ENCODE measurements around the gene LSS. TPM values are rescaled to one million over a fixed set of nuclear protein-coding genes. Genes with fewer than 3 reads are reported as not detected.

The LSS gene
- total and polyA plus RNA-seq, 2 donors (not counting 3 experiments of a cell fraction or from before 2014, with no cell fraction given), result 120 to 141 TPM

- POLR2A ChIA-PET, result no interaction called here
- intact Hi-C loops (cut with micrococcal nuclease) (no loop called here), dilution Hi-C loops (cut with MboI; ENCODE audit: extremely low pct_ligation_motif_present, low sequenced_read_pairs) (no loop called here)
- Histone ChIP-seq H3K9me3 (replicated peaks; ENCODE audit: control insufficient read depth, insufficient read depth, low read length) (no peaks in the 10 kb centered on the region), H3K4me2 (ENCODE audit: insufficient read depth, low read length) (no peak overlapping the region), H3K9me1 (replicated peaks; ENCODE audit: control insufficient read depth, extremely low read depth, insufficient read depth, low read length) (no peaks in the 10 kb centered on the region), H3K79me2 (ENCODE audit: control insufficient read depth, insufficient read depth, low read length) (no peaks in the 10 kb centered on the region), H4K20me1 (replicated peaks; ENCODE audit: control insufficient read depth, extremely low read depth, insufficient read depth, low read length) (no peaks in the 10 kb centered on the region), H3K9ac (replicated peaks; ENCODE audit: extremely low read depth, insufficient read depth, low read length) (no peak overlapping the region), H3K4me3 (replicated peaks in 1 of 3; ENCODE audit: insufficient read depth in 1 of 3, low read depth in 1 of 3, low read length in 3 of 3) (no peak overlapping the region), H3K27ac (ENCODE audit: insufficient read depth, low read depth, low read length) (no peak overlapping the region), H3K36me3 (ENCODE audit: control insufficient read depth in 2 of 2, extremely low read depth in 1 of 2, insufficient read depth in 2 of 2, low read length in 2 of 2) (peaks cover 25 to 52% of the 10 kb centered on the region in 2 experiments), H2AFZ (ENCODE audit: low read depth, low read length) (no peak overlapping the region), H3K27me3 (ENCODE audit: control insufficient read depth in 2 of 2, insufficient read depth in 2 of 2, low read length in 2 of 2) (no peaks in the 10 kb centered on the region), H3K4me1 (ENCODE audit: control insufficient read depth, extremely low read depth, insufficient read depth, low read length) (no peaks in the 10 kb centered on the region)
- FAIRE-seq (no peak), DNase-seq (ENCODE audit: low read depth, low spot score) (no peak)
- no TSS peak for BruUV-seq (replicated peaks)
- TF ChIP-seq POLR2A (IDR thresholded peaks at IDR 0.05; ENCODE audit: low read depth, low read length) (no peak), JUN (IDR thresholded peaks at IDR 0.05; ENCODE audit: borderline replicate concordance, insufficient read depth, insufficient read length, low read depth) (no peak), GATA2 (IDR thresholded peaks at IDR 0.05; ENCODE audit: insufficient read depth, insufficient read length, low read depth, low read length) (no peak), MYC (IDR thresholded peaks at IDR 0.05; ENCODE audit: low read depth, low read length) (no peak), FOS (IDR thresholded peaks at IDR 0.05; ENCODE audit: borderline replicate concordance, insufficient read depth, low read length) (no peak)
- CTCF ChIA-PET, result interaction anchor here (1.8 kb wide), 1 partner anchor 111 kb away, joined by 7 read pairs; no protein-coding TSS in a partner anchor
Observed at GRCh38 chr21:46254208-46254975, 25.8 kb upstream of the LSS start.

GRCh38 chr21:46253610-46254124, 25.1 kb upstream of the LSS start:
- Histone ChIP-seq H3K9me3 (replicated peaks; ENCODE audit: control insufficient read depth, insufficient read depth, low read length) (no peaks in the 10 kb centered on the region), H4K20me1 (replicated peaks; ENCODE audit: control insufficient read depth, extremely low read depth, insufficient read depth, low read length) (no peaks in the 10 kb centered on the region), H3K4me3 (replicated peaks in 1 of 3; ENCODE audit: insufficient read depth in 1 of 3, low read depth in 1 of 3, low read length in 3 of 3) (no peak overlapping the region), H3K36me3 (ENCODE audit: control insufficient read depth in 2 of 2, extremely low read depth in 1 of 2, insufficient read depth in 2 of 2, low read length in 2 of 2) (peaks cover 25 to 51% of the 10 kb centered on the region in 2 experiments), H3K27ac (ENCODE audit: insufficient read depth, low read depth, low read length) (no peak overlapping the region), H3K4me2 (ENCODE audit: insufficient read depth, low read length) (no peak overlapping the region), H3K27me3 (ENCODE audit: control insufficient read depth in 2 of 2, insufficient read depth in 2 of 2, low read length in 2 of 2) (no peaks in the 10 kb centered on the region), H3K9me1 (replicated peaks; ENCODE audit: control insufficient read depth, extremely low read depth, insufficient read depth, low read length) (no peaks in the 10 kb centered on the region), H2AFZ (ENCODE audit: low read depth, low read length) (no peak overlapping the region), H3K9ac (replicated peaks; ENCODE audit: extremely low read depth, insufficient read depth, low read length) (no peak overlapping the region), H3K79me2 (ENCODE audit: control insufficient read depth, insufficient read depth, low read length) (no peaks in the 10 kb centered on the region), H3K4me1 (ENCODE audit: control insufficient read depth, extremely low read depth, insufficient read depth, low read length) (no peaks in the 10 kb centered on the region)
- dilution Hi-C loops (cut with MboI; ENCODE audit: extremely low pct_ligation_motif_present, low sequenced_read_pairs) (no loop called here), intact Hi-C loops (cut with micrococcal nuclease) (no loop called here)
- DNase-seq (ENCODE audit: low read depth, low spot score) (peak; percentile 7), FAIRE-seq (no peak)
- BruUV-seq (replicated peaks), result no TSS peak
- ChIA-PET CTCF (interaction anchor here (1.5 to 1.8 kb wide), 2 partner anchors 13 to 110 kb away, joined by 4 to 7 read pairs; no protein-coding TSS in a partner anchor), POLR2A (no interaction called here)
- TF ChIP-seq, protein P1, sequence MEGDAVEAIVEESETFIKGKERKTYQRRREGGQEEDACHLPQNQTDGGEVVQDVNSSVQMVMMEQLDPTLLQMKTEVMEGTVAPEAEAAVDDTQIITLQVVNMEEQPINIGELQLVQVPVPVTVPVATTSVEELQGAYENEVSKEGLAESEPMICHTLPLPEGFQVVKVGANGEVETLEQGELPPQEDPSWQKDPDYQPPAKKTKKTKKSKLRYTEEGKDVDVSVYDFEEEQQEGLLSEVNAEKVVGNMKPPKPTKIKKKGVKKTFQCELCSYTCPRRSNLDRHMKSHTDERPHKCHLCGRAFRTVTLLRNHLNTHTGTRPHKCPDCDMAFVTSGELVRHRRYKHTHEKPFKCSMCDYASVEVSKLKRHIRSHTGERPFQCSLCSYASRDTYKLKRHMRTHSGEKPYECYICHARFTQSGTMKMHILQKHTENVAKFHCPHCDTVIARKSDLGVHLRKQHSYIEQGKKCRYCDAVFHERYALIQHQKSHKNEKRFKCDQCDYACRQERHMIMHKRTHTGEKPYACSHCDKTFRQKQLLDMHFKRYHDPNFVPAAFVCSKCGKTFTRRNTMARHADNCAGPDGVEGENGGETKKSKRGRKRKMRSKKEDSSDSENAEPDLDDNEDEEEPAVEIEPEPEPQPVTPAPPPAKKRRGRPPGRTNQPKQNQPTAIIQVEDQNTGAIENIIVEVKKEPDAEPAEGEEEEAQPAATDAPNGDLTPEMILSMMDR (IDR thresholded peaks at IDR 0.05; ENCODE audit: extremely low read depth in 1 of 2, insufficient read depth in 1 of 2, low read depth in 1 of 2, low read length in 2 of 2), result no peak
- no peak for TF ChIP-seq MYC (IDR thresholded peaks at IDR 0.05; ENCODE audit: low read depth, low read length)
- no peak for TF ChIP-seq FOS (IDR thresholded peaks at IDR 0.05; ENCODE audit: borderline replicate concordance, insufficient read depth, low read length)
- TF ChIP-seq EZH2 (IDR thresholded peaks at IDR 0.05; ENCODE audit: borderline replicate concordance, low read depth, low read length, severe bottlenecking), result no peak
- TF ChIP-seq, protein P2, sequence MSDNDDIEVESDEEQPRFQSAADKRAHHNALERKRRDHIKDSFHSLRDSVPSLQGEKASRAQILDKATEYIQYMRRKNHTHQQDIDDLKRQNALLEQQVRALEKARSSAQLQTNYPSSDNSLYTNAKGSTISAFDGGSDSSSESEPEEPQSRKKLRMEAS (IDR thresholded peaks at IDR 0.05; ENCODE audit: insufficient read depth, insufficient read length), result no peak
- TF ChIP-seq JUN (IDR thresholded peaks at IDR 0.05; ENCODE audit: borderline replicate concordance, insufficient read depth, insufficient read length, low read depth), result no peak
- no peak for TF ChIP-seq GATA2 (IDR thresholded peaks at IDR 0.05; ENCODE audit: insufficient read depth, insufficient read length, low read depth, low read length)
- TF ChIP-seq POLR2A (IDR thresholded peaks at IDR 0.05; ENCODE audit: low read depth, low read length), result no peak
- no peak for TF ChIP-seq POLR2AphosphoS5 (IDR thresholded peaks at IDR 0.05; ENCODE audit: insufficient read depth, low read depth, low read length)

Data from endothelial cell of umbilical vein (primary cell).